Dermis microvascular lymphatic vessel endothelial cell (primary cell): ENCODE results near the gene RPS14. TPM values are rescaled to one million over a fixed set of nuclear protein-coding genes. Genes with fewer than 3 reads are reported as not detected.
"Not testable (repeated sequence)": the region's sequence is repeated elsewhere in the genome, so short reads cannot be mapped to it uniquely, and the experiment has no call there.

Source experiments
- DNase-seq, 2 donors: peaks; one replicate each; pipeline versions ENCODE4 v3.0.0 to v3.0.0-alpha.2; 2010; ENCODE audit warnings: low read depth in 2 of 2
- total RNA-seq: library from RNA; depleted of rRNA; stranded (reverse); fragments of >200 nt; gene quantifications from 2 replicates; pipeline ENCODE4 v1.2.1, GENCODE V29; 2014

RPS14 gene
- total RNA-seq, 1 donor from 2014 or later = 2,736 TPM

GRCh38 chr5:150481708-150481965 is 32.1 kb upstream of the RPS14 start:
- no peak for DNase-seq

GRCh38 chr5:150479416-150479815 is 29.9 kb upstream of the RPS14 start:
- no peak for DNase-seq

- DNase-seq = not testable (repeated sequence)
These were observed 27.0 kb upstream of the RPS14 start for GRCh38 chr5:150476568-150476967.

GRCh38 chr5:150473673-150474358 is 24.3 kb upstream of the RPS14 start:
- DNase-seq = no peak

- peak in 1 of 2 donors; percentile 52 for DNase-seq
These were observed 20.4 kb upstream of the RPS14 start for GRCh38 chr5:150469718-150470469.

GRCh38 chr5:150468206-150468605 is 18.7 kb upstream of the RPS14 start:
- no peak for DNase-seq

- DNase-seq = peak in 1 of 2 donors; percentile 61
These were observed 16.4 kb upstream of the RPS14 start for GRCh38 chr5:150465927-150466326.

GRCh38 chr5:150464554-150465012 is 15.0 kb upstream of the RPS14 start:
- DNase-seq = peak in 1 of 2 donors; percentile 41

- no peak for DNase-seq
These were observed 11.7 kb upstream of the RPS14 start for GRCh38 chr5:150461231-150461630.

GRCh38 chr5:150460781-150461180 is 11.2 kb upstream of the RPS14 start:
- no peak for DNase-seq

GRCh38 chr5:150458802-150459557 is 9.4 kb upstream of the RPS14 start:
- peak in 1 of 2 donors; percentile 39 for DNase-seq

- no peak for DNase-seq
These were observed 8.2 kb upstream of the RPS14 start for GRCh38 chr5:150457562-150458240.

- no peak for DNase-seq
These were observed 7.6 kb upstream of the RPS14 start for GRCh38 chr5:150457121-150457520.

- DNase-seq = no peak
These were observed 5.1 kb upstream of the RPS14 start for GRCh38 chr5:150454492-150455229.

GRCh38 chr5:150454027-150454426 is 4.5 kb upstream of the RPS14 start:
- DNase-seq = not testable (repeated sequence)

- DNase-seq = no peak
These were observed 3.4 kb upstream of the RPS14 start for GRCh38 chr5:150452914-150453313.

GRCh38 chr5:150451594-150451993 is 2.1 kb upstream of the RPS14 start:
- DNase-seq = no peak

GRCh38 chr5:150448952-150449516 is 505 bp downstream of the RPS14 start:
- peak in 1 of 2 donors; percentile 42 for DNase-seq

GRCh38 chr5:150448334-150448733 is 1.2 kb downstream of the RPS14 start:
- DNase-seq = no peak

- DNase-seq = no peak
These were observed 2.4 kb downstream of the RPS14 start for GRCh38 chr5:150447188-150447587.

- DNase-seq = no peak
These were observed 3.0 kb downstream of the RPS14 start for GRCh38 chr5:150446583-150446982.
